SK-N-SH treated with all-trans-retinoic acid at 6 μM for 48 hours (cell line): ENCODE measurements around the gene ADAMTS18.

Experiments used
- ATAC-seq: fragments of 200-7000 bp; cut with Tn5 transposase; 3 replicates; pipeline ENCODE4 v1.9.1; 2020; ENCODE audit warnings: mild to moderate bottlenecking, moderate library complexity
- ARNTL ChIP-seq: fragments of 450-650 bp; formaldehyde crosslinking; IDR thresholded peaks from 2 replicates; pipeline ENCODE4 v1.5.0; 2020; ENCODE audit warnings: low read depth, mild to moderate bottlenecking, moderate library complexity, borderline replicate concordance
- BACH2 ChIP-seq: fragments of 250-450 bp; sonication (Bioruptor Pico); IDR thresholded peaks from 2 replicates; pipeline ENCODE4 v1.9.0; 2021; ENCODE audit warnings: mild to moderate bottlenecking, borderline replicate concordance
- CSDC2 ChIP-seq: fragments of 250-450 bp; sonication (Bioruptor Pico); IDR thresholded peaks from 2 replicates; pipeline ENCODE4 v1.5.0; 2020; ENCODE audit warnings: mild to moderate bottlenecking, moderate library complexity
- ESRRG ChIP-seq: fragments of 250-450 bp; sonication (Bioruptor Pico); IDR thresholded peaks from 2 replicates; pipeline ENCODE4 v1.6.1; 2021; ENCODE audit warnings: mild to moderate bottlenecking
- GLIS3 ChIP-seq: fragments of 250-450 bp; sonication (Bioruptor Pico); IDR thresholded peaks from 2 replicates; pipeline ENCODE4 v1.5.0; 2020; ENCODE audit warnings: mild to moderate bottlenecking, moderate library complexity
- ISL1 ChIP-seq: fragments of 250-450 bp; sonication (Bioruptor Pico); IDR thresholded peaks from 2 replicates; pipeline ENCODE4 v2.1.2; 2022; ENCODE audit warnings: mild to moderate bottlenecking, moderate library complexity
- OSR1 ChIP-seq: fragments of 250-450 bp; sonication (Bioruptor Pico); IDR thresholded peaks from 2 replicates; pipeline ENCODE4 v1.8.0; 2022; ENCODE audit warnings: moderate library complexity, mild to moderate bottlenecking, inconsistent platforms
- PPARA ChIP-seq: fragments of 250-450 bp; sonication (Bioruptor Pico); IDR thresholded peaks from 2 replicates; pipeline ENCODE4 v1.5.0; 2020; ENCODE audit warnings: mild to moderate bottlenecking, borderline replicate concordance
- RARB ChIP-seq: fragments of 250-450 bp; sonication (Bioruptor Pico); IDR thresholded peaks from 2 replicates; pipeline ENCODE4 v1.8.0; 2021; ENCODE audit warnings: mild to moderate bottlenecking, moderate library complexity
- SNAI2 ChIP-seq: fragments of 250-450 bp; sonication (Bioruptor Pico); IDR thresholded peaks from 2 replicates; pipeline ENCODE4 v1.5.0; 2020; ENCODE audit warnings: mild to moderate bottlenecking, moderate library complexity
- TCF4 ChIP-seq: fragments of 250-450 bp; sonication (Bioruptor Pico); IDR thresholded peaks from 2 replicates; pipeline ENCODE4 v1.8.0; 2021; ENCODE audit warnings: mild to moderate bottlenecking, moderate library complexity, borderline replicate concordance
- TOX ChIP-seq: fragments of 250-450 bp; sonication (Bioruptor Pico); IDR thresholded peaks from 2 replicates; pipeline ENCODE4 v1.8.0; 2021; ENCODE audit warnings: mild to moderate bottlenecking, moderate library complexity, borderline replicate concordance
- ZC3H10 ChIP-seq: fragments of 250-450 bp; sonication (Bioruptor Pico); IDR thresholded peaks from 2 replicates; pipeline ENCODE4 v1.5.1; 2021; ENCODE audit warnings: mild to moderate bottlenecking, moderate library complexity
- ZFP3 ChIP-seq: fragments of 250-450 bp; sonication (Bioruptor Pico); IDR thresholded peaks from 2 replicates; pipeline ENCODE4 v1.5.0; 2020; ENCODE audit warnings: mild to moderate bottlenecking, moderate library complexity
- ZFP30 ChIP-seq: fragments of 450-650 bp; formaldehyde crosslinking; IDR thresholded peaks from 2 replicates; pipeline ENCODE4 v1.5.0; 2022; ENCODE audit warnings: mild to moderate bottlenecking, moderate library complexity
- ZNF565 ChIP-seq: fragments of 450-650 bp; formaldehyde crosslinking; conservative IDR thresholded peaks from 2 replicates; pipeline ENCODE4 v1.5.0; 2020; ENCODE audit warnings: low read depth, mild to moderate bottlenecking, moderate library complexity
- ZNF70 ChIP-seq: fragments of 450-650 bp; formaldehyde crosslinking; IDR thresholded peaks from 2 replicates; pipeline ENCODE4 v1.5.0; 2020; ENCODE audit warnings: mild to moderate bottlenecking, moderate library complexity
- ZNF8 ChIP-seq: fragments of 450-650 bp; formaldehyde crosslinking; IDR thresholded peaks from 2 replicates; pipeline ENCODE4 v1.5.0; 2020; ENCODE audit warnings: mild to moderate bottlenecking, moderate library complexity
- TF ChIP-seq, protein P1 (sequence below): fragments of 250-450 bp; sonication (Bioruptor Pico); IDR thresholded peaks from 2 replicates; pipeline ENCODE4 v1.8.0; 2021; ENCODE audit warnings: low read depth, mild to moderate bottlenecking, moderate library complexity, borderline replicate concordance
- TF ChIP-seq, protein P2 (sequence below): fragments of 250-450 bp; sonication (Bioruptor Pico); IDR thresholded peaks from 2 replicates; pipeline ENCODE4 v1.5.1; 2020; ENCODE audit warnings: low read depth, mild to moderate bottlenecking, moderate library complexity
- TF ChIP-seq, protein P3 (sequence below): fragments of 250-450 bp; sonication (Bioruptor Pico); IDR thresholded peaks from 2 replicates; pipeline ENCODE4 v1.5.0; 2020; ENCODE audit warnings: mild to moderate bottlenecking, moderate library complexity
- TF ChIP-seq, protein P4 (sequence below): fragments of 250-450 bp; sonication (Bioruptor Pico); IDR thresholded peaks from 2 replicates; pipeline ENCODE4 v1.5.1; 2021; ENCODE audit warnings: mild to moderate bottlenecking, moderate library complexity
- TF ChIP-seq, protein P5 (sequence below): fragments of 250-450 bp; sonication (Bioruptor Pico); IDR thresholded peaks from 2 replicates; pipeline ENCODE4 v1.8.0; 2020; ENCODE audit warnings: mild to moderate bottlenecking, moderate library complexity, borderline replicate concordance

The ADAMTS18 gene

DNA sequence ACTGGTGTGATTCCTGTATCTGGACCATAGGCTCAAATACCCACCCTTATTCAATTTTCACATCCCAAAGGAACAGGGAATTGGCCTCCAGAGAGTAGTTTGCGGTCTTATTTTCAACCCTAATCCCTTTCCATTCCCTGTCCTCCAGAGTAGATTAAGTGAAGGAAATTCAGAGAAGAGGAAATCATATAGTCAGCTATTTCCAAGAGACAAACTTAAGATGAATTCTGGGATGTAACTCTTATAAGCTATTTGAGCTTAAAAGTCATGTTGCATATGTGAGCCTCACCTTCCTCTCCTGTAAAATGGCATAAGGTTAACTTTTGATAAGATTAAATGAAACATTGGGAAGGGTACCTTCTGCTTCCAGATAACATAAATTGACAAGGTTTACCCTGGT lies 37.4 kb upstream of the ADAMTS18 start:
- TF ChIP-seq TCF4 (CRISPR knock-in tag) (no peak), SNAI2 (CRISPR knock-in tag) (no peak), ISL1 (CRISPR knock-in tag) (no peak), ZNF8 (CRISPR knock-in tag) (no peak), RARB (no peak), OSR1 (CRISPR knock-in tag) (no peak), ZFP30 (no peak), ESRRG (CRISPR knock-in tag) (no peak), CSDC2 (CRISPR knock-in tag) (no peak), ZFP3 (CRISPR knock-in tag) (no peak), ZC3H10 (no peak), GLIS3 (CRISPR knock-in tag) (no peak), ZNF565 (CRISPR knock-in tag) (no peak), PPARA (CRISPR knock-in tag) (no peak), ARNTL (CRISPR knock-in tag) (no peak)
- TF ChIP-seq, protein P1, sequence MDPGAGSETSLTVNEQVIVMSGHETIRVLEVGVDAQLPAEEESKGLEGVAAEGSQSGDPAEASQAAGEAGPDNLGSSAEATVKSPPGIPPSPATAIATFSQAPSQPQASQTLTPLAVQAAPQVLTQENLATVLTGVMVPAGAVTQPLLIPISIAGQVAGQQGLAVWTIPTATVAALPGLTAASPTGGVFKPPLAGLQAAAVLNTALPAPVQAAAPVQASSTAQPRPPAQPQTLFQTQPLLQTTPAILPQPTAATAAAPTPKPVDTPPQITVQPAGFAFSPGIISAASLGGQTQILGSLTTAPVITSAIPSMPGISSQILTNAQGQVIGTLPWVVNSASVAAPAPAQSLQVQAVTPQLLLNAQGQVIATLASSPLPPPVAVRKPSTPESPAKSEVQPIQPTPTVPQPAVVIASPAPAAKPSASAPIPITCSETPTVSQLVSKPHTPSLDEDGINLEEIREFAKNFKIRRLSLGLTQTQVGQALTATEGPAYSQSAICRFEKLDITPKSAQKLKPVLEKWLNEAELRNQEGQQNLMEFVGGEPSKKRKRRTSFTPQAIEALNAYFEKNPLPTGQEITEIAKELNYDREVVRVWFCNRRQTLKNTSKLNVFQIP (CRISPR knock-in tag): no peak
- TF ChIP-seq, protein P2, sequence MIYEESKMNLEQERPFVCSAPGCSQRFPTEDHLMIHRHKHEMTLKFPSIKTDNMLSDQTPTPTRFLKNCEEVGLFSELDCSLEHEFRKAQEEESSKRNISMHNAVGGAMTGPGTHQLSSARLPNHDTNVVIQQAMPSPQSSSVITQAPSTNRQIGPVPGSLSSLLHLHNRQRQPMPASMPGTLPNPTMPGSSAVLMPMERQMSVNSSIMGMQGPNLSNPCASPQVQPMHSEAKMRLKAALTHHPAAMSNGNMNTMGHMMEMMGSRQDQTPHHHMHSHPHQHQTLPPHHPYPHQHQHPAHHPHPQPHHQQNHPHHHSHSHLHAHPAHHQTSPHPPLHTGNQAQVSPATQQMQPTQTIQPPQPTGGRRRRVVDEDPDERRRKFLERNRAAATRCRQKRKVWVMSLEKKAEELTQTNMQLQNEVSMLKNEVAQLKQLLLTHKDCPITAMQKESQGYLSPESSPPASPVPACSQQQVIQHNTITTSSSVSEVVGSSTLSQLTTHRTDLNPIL: no peak
- ATAC-seq: no peak

DNA sequence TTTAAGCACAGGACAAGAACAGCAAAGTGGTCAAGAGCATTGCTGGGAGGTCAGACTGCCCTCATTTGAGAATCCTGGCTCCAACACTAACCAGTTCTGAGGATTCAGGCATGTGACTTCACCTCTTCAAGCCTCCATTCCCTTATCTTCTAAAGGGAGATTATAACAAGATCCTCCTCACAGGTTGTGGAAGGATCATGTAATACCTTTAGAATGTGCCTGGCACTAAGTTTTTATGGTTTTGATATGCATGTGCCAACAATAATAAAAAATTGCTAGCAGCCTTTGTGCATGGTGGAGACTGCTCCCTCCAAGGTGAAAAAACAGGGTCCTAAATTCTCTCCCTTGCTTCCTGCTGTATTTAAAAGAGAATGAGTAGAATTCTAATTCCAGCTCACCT lies 36.0 kb upstream of the ADAMTS18 start:
- no peak for TF ChIP-seq BACH2 (CRISPR knock-in tag)
- TF ChIP-seq ZNF565 (CRISPR knock-in tag): no peak

DNA sequence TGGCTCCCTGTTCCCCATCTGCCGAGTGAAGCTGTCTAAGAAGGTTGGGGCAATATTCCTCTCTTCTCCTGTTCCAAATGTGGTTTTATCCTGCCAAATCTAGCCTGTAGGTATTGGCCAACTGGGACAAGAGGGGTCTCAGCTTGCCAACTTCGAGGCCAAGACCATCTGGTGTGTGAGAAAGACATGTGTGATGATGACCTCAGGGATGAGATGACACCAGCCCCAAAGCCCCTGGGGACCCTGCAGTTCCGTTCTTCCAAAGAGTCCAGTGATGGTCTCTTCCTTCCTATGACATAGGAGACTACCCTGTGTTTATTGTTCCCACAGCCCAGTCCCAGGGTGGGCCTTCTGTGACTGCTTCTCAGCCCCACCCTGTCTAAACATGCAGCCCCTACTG lies 34.8 kb upstream of the ADAMTS18 start:
- ATAC-seq: no peak
- TF ChIP-seq ZC3H10: no peak
- no peak for TF ChIP-seq TOX (CRISPR knock-in tag)
- no peak for TF ChIP-seq RARB
- no peak for TF ChIP-seq ZFP30
- no peak for TF ChIP-seq ISL1 (CRISPR knock-in tag)
- no peak for TF ChIP-seq CSDC2 (CRISPR knock-in tag)
- no peak for TF ChIP-seq ZNF8 (CRISPR knock-in tag)
- no peak for TF ChIP-seq ARNTL (CRISPR knock-in tag)
- TF ChIP-seq, protein P3, sequence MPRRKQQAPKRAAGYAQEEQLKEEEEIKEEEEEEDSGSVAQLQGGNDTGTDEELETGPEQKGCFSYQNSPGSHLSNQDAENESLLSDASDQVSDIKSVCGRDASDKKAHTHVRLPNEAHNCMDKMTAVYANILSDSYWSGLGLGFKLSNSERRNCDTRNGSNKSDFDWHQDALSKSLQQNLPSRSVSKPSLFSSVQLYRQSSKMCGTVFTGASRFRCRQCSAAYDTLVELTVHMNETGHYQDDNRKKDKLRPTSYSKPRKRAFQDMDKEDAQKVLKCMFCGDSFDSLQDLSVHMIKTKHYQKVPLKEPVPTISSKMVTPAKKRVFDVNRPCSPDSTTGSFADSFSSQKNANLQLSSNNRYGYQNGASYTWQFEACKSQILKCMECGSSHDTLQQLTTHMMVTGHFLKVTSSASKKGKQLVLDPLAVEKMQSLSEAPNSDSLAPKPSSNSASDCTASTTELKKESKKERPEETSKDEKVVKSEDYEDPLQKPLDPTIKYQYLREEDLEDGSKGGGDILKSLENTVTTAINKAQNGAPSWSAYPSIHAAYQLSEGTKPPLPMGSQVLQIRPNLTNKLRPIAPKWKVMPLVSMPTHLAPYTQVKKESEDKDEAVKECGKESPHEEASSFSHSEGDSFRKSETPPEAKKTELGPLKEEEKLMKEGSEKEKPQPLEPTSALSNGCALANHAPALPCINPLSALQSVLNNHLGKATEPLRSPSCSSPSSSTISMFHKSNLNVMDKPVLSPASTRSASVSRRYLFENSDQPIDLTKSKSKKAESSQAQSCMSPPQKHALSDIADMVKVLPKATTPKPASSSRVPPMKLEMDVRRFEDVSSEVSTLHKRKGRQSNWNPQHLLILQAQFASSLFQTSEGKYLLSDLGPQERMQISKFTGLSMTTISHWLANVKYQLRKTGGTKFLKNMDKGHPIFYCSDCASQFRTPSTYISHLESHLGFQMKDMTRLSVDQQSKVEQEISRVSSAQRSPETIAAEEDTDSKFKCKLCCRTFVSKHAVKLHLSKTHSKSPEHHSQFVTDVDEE (CRISPR knock-in tag): no peak
- TF ChIP-seq, protein P4, sequence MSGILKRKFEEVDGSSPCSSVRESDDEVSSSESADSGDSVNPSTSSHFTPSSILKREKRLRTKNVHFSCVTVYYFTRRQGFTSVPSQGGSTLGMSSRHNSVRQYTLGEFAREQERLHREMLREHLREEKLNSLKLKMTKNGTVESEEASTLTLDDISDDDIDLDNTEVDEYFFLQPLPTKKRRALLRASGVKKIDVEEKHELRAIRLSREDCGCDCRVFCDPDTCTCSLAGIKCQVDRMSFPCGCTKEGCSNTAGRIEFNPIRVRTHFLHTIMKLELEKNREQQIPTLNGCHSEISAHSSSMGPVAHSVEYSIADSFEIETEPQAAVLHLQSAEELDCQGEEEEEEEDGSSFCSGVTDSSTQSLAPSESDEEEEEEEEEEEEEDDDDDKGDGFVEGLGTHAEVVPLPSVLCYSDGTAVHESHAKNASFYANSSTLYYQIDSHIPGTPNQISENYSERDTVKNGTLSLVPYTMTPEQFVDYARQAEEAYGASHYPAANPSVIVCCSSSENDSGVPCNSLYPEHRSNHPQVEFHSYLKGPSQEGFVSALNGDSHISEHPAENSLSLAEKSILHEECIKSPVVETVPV (CRISPR knock-in tag): no peak
- TF ChIP-seq, protein P2: no peak
- no peak for TF ChIP-seq GLIS3 (CRISPR knock-in tag)
- no peak for TF ChIP-seq SNAI2 (CRISPR knock-in tag)
- no peak for TF ChIP-seq TCF4 (CRISPR knock-in tag)
- TF ChIP-seq, protein P5, sequence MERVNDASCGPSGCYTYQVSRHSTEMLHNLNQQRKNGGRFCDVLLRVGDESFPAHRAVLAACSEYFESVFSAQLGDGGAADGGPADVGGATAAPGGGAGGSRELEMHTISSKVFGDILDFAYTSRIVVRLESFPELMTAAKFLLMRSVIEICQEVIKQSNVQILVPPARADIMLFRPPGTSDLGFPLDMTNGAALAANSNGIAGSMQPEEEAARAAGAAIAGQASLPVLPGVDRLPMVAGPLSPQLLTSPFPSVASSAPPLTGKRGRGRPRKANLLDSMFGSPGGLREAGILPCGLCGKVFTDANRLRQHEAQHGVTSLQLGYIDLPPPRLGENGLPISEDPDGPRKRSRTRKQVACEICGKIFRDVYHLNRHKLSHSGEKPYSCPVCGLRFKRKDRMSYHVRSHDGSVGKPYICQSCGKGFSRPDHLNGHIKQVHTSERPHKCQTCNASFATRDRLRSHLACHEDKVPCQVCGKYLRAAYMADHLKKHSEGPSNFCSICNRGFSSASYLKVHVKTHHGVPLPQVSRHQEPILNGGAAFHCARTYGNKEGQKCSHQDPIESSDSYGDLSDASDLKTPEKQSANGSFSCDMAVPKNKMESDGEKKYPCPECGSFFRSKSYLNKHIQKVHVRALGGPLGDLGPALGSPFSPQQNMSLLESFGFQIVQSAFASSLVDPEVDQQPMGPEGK (CRISPR knock-in tag): no peak
- TF ChIP-seq ZNF70 (CRISPR knock-in tag): no peak
- TF ChIP-seq OSR1 (CRISPR knock-in tag): no peak
- no peak for TF ChIP-seq ZFP3 (CRISPR knock-in tag)

More for the DNA sequence above, 36.0 kb upstream of the ADAMTS18 start:
- ATAC-seq: no peak
